Measurements from ENCODE around the gene RXRB.

The RXRB gene

GRCh38 chr6:33177552-33178446 lies 22.7 kb downstream of the RXRB start:
- DNase-seq (ENCODE audit: extremely low read depth in 1 of 2, low read depth in 1 of 2): no peak

GRCh38 chr6:33176906-33177305 lies 23.6 kb downstream of the RXRB start:
- no peak for DNase-seq (ENCODE audit: extremely low read depth in 1 of 2, low read depth in 1 of 2)

DNA sequence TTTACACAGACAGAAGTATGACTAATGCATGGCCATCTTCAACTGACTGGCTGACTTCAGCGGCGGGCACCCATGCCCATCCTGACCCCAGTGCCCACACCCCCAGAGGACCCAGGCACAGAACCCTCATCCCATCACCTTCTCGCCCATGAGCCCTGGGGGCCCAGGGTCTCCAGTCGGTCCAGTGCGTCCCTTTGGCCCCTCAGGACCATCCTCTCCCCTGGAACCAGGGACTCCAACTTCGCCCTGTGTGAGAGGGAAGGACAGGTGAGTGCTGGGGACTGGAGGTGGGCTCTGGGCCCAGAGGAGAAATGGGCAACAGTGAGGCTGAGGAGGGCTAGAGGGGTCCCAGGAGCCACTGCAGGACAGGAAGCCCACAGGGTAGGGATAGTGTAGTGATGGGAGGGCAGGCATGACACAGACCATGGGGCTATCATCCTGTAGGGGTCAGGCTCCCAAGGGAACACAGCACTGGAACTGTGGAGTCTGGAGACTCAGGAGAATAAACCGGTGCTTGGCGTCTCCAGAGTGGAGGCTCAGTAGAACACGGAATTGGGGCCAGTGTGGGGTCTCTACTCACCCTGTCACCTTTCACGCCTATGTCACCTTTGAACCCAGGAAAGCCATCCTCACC lies 24.9 kb downstream of the RXRB start:
- no peak for DNase-seq (ENCODE audit: extremely low read depth in 1 of 2, low read depth in 1 of 2)

- no peak for DNase-seq (ENCODE audit: extremely low read depth in 1 of 2, low read depth in 1 of 2)
These were observed 25.7 kb downstream of the RXRB start for GRCh38 chr6:33174784-33175183.

DNA sequence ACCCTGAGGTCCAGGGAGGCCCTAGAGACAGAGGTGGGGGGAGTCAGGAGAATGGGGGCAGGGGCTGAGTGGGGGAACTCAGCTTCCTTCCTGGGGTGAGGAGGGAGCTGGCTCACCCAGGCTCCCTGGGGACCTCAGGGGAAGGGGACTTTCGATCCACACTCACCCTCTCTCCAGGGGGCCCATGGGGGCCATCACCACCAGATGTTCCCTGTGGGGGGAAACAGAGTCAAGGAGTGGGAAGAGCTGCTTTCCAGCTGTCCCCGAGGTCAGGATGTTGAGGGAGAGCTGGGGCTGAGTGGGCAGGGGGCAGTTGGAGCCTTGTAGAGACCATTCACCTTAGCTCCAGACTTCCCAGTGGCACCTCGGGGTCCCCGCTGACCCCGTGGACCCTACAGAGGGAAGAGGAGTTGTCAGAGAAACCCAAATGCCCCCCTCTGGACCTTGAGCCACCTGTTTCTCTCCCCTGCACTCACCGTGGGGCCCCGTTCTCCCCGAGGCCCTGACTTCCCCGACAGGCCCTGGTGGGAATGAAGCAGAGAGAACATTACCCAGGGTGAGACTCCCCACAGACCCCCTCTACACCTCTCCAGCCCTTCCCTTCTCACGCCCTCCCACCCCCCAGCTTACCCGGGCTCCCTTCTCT lies 26.8 kb downstream of the RXRB start:
- no peak for DNase-seq (ENCODE audit: extremely low read depth in 1 of 2, low read depth in 1 of 2)

- DNase-seq (ENCODE audit: extremely low read depth in 1 of 2, low read depth in 1 of 2): no peak
These were observed 27.6 kb downstream of the RXRB start for GRCh38 chr6:33172688-33173534.

DNA sequence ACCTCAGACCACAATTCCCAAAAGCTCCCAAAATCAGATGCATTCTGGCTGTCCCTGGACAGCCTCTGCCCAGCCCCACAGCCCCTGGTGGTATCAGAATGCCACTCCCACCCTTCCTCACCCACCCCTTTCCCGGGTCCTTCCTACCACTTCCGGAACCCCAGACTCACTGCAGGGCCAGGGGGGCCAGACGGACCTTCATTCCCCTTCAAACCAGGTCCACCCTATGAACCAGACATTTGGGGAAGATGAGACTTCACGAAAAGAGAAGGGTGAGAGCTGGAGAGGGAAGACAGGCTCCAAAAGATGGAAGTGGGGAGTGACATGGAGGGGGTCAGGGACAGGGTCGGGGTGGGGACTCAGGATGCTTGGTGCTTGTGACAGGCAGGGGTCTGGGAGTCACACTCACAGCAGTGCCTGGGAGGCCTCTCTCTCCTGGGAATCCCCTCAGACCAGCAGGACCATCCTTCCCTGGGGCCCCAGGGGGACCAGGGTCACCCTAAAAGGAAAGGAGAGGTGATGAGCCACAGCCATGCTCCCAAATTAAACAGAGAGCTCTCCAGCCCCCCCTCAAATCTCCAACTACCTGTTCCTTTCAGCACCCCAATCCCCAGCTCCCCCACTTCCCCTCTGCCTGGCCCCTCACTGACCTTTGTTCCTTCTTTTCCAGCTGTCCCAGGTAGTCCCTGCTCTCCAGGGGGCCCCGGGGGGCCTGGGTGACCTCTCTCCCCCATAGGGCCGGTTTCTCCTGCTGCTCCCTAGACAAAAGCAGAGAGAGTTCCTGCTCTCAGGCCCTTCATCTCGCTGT lies 28.4 kb downstream of the RXRB start:
- DNase-seq (ENCODE audit: extremely low read depth in 1 of 2, low read depth in 1 of 2): no peak

DNA sequence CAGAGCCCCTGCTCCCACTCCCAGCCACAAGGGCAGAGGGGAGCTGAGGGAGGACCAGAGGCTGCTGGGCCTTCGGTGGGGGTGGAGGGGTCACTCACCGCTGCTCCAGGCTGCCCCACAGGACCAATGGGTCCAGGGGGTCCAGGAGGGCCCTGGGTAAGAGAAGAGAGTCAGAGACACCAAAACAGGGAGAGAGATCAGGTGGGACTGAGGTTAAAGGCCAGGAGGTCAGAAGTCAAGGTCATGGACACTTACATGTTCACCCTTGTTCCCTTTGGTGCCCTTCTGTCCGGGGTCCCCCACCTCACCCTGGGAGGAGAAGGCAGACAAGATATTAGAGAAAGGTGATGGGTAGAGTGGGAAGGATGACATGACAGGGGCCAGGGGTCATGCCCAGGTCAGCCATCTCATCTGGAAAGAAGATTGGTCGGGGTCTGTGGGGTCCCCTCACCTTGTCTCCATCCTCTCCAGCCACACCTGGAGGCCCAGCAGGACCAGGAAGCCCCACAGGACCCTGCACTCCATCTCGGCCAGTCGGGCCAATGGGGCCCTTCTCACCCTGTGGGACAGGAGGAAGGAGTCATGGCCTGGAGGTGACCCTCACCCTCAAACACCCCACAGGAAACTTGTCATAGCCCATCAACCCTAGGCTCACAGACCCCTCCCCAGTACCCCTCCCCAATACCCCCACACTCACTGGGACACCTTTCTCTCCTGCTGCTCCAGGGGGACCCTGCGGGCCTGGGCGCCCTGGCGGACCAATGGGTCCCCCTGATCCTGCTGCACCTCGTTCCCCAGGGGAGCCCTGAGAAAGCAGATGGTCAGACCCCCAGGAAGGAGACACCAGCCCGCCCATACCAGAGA lies 29.2 kb downstream of the RXRB start:
- no peak for DNase-seq (ENCODE audit: extremely low read depth in 1 of 2, low read depth in 1 of 2)

DNA sequence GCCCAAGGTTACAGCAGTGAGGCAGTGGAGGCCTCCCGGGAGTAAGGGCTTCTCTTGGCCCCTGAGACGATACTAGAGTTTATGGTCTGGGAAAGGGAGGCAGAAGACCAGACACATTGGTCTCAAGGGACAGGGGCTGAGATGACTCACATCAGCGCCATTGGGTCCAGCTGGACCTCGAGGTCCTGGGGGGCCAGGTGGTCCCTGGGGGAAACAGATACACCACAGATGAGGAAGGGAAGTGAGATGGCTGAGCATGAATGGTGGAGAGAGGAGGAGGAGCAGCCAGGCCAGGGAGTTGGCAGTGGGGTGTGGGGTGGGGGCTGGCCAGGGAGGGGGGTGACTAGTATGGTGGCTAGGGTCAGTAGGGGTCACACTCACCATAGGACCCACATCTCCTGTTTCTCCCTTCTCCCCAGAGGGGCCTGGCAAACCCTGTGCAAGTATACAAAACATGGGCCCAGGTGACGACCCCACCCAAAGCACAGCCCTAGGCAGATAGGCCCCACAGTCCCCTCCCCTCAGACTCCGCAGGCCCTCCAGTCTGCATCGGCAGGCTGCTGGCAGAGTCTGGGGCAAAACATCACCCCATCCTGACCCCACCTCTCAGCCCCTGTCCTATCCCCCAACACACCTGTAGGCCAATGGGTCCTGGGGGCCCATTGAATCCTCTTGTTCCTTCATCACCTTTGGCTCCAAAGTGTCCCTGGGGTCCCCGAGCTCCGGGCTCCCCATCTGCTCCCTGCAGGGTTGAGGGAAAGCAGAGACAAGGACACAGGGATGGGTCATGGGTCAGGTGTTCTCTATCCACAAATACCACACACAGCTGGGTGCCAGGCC lies 30.1 kb downstream of the RXRB start:
- no peak for DNase-seq (ENCODE audit: extremely low read depth in 1 of 2, low read depth in 1 of 2)

- no peak for DNase-seq (ENCODE audit: extremely low read depth in 1 of 2, low read depth in 1 of 2)
These were observed 30.9 kb downstream of the RXRB start for GRCh38 chr6:33169291-33170175.

DNA sequence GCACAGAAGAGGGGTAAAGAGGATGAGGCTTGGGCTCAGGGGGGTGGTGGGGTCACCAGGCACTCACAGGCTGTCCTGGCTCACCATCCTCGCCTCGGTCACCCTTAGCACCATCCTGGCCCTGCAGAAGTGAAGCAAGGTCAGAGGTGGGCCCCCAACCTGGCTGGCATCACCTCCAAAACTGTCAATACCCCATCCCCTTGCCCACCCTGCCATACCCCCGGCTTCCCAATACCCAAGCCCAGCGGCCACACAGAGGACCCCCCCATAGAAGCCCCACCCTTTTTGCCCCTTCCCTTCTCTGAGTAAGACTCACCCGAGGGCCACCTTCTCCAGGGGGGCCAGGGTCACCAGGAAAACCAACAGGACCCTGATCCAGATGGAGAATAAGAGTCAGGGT lies 31.8 kb downstream of the RXRB start:
- no peak for DNase-seq (ENCODE audit: extremely low read depth in 1 of 2, low read depth in 1 of 2)

GRCh38 chr6:33168284-33168601 lies 32.2 kb downstream of the RXRB start:
- DNase-seq (ENCODE audit: extremely low read depth in 1 of 2, low read depth in 1 of 2): no peak

DNA sequence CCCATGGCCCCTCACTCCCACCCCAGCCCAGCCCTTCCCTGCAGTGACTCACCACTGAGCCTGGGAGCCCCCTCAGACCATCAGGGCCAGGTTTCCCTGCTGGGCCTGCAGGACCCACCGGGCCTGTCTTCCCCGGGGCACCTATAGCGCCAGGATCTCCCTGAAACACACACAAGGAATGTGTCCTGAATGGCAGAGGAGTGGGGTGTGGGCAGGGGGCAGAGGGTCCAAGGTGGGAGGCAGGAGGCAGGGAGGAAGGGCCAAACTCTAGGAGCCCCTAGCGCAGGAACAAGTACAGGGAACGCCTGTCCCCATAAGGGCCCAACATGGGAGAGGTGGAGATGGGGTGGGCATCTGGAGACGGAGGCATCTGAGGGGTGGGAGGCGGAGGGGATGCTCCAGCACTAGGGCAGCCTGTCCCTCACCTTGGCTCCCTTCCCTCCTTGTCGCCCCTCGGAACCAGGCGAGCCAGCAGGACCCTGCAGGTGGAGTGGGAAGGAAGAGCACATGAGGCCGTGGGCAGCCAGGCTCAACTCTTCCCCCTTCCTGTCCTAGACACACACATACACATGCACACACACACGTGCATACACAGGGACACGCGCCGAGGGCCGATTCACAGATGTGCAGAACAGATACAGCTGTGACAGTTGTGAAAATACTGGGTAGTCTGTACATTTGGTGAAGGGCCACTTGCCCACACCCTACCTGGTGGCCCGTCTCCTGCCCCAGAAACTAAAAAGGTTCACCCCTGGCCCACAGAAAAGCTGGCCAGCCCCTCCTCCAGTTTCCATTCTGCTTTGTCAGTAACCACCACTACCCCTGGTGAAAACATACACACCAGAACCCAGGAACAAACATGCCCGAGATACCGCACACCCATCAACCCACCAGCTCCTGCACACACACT lies 32.8 kb downstream of the RXRB start:
- no peak for DNase-seq (ENCODE audit: extremely low read depth in 1 of 2, low read depth in 1 of 2)

- DNase-seq (ENCODE audit: extremely low read depth in 1 of 2, low read depth in 1 of 2): no peak
These were observed 33.7 kb downstream of the RXRB start for GRCh38 chr6:33166811-33167210.

DNA sequence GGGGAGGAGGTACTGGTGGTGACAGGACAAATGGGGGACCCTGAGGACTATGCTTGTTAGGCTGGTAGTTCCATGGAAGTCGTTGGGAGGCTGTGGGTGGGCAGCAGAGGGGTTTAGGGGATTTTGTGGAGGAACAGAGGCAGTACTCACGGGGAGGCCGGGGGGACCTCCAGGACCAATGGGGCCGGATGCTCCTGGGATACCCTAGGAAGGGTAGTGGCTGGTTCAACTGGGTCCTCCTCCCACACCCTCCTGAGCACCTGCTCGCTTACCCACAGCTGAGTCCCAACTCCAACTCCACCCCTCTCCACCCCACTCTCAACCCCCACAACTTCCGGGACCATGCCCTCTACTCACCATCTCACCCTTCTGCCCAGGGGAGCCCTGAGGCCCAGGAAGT lies 34.1 kb downstream of the RXRB start:
- DNase-seq (ENCODE audit: extremely low read depth in 1 of 2, low read depth in 1 of 2): no peak

DNA sequence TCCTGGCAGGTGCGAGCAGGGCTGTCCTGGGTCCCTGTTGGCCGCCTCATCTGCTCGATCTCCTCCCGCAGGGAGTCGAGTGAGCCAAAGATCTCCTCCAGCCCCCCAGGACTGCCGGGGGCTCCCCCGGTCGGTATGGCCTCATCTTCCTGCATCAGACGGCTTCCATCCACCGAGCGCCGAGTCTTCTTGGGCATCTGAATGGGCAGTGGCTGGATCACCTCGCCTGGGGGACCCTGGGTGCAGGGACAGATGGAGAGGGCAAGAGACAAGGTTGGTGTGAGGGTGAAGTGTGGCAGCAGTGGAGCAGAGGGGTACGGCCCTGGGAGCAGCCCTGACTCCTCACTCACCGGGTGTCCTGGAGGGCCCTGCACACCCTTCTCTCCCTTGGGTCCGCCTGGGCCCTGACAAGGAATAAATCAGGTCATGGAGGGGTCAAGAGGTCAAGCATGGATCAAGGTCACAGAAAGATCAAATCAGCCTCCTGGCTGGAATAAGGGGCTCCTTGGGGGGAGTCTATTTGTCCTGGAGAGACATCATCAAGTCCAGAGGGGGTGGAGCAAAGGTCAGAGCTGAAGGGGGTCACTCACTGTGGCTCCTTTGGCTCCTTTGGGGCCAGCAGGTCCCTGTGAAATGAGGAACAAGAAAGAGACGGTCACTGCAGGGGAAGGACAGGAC lies 34.7 kb downstream of the RXRB start:
- DNase-seq (ENCODE audit: extremely low read depth in 1 of 2, low read depth in 1 of 2): no peak
